Upper lobe of right lung (tissue), 1 donor: ENCODE data around the gene RAD52. TPM values are rescaled to one million over a fixed set of nuclear protein-coding genes. Genes with fewer than 3 reads are reported as not detected.

ENCODE experiments used
- ATAC-seq: fragments of 200-7000 bp; cut with Tn5 transposase; one replicate; pipeline ENCODE4 v1.9.1; 2020; ENCODE audit warnings: mild to moderate bottlenecking, moderate library complexity
- DNase-seq: peaks from one replicate; pipeline ENCODE4 v3.0.0-alpha.2; 2020
- H3K27ac ChIP-seq: fragments of 200-600 bp; one replicate; pipeline ENCODE4 v1.8.0; 2022
- H3K27me3 ChIP-seq: fragments of 200-600 bp; one replicate; pipeline ENCODE4 v1.8.0; 2022; ENCODE audit warnings: mild to moderate bottlenecking
- H3K36me3 ChIP-seq: fragments of 200-600 bp; one replicate; pipeline ENCODE4 v1.8.0; 2022
- H3K4me1 ChIP-seq: fragments of 200-600 bp; one replicate; pipeline ENCODE4 v1.8.0; 2022
- H3K4me3 ChIP-seq: fragments of 200-600 bp; one replicate; pipeline ENCODE4 v1.8.0; 2022; ENCODE audit warnings: mild to moderate bottlenecking
- H3K9me3 ChIP-seq: fragments of 200-600 bp; one replicate; pipeline ENCODE4 v1.8.0; 2022
- intact Hi-C: fragments of 100-400 bp; cut with DNase I; formaldehyde crosslinking; loops from one replicate; pipeline ENCODE4 v1.11.0; 2022
- total RNA-seq: library from RNA; stranded (reverse); fragmentation: NEBNext Ultra II Directional; extraction: Animal tissue kit (Norgen Biotek cat#: 25700); gene quantifications from one replicate; pipeline ENCODE4 v1.2.1, GENCODE V29; 2021
- TF ChIP-seq, protein P1 (sequence below): fragments of 200-600 bp; IDR thresholded peaks from one replicate; pipeline ENCODE4 v1.8.0; 2022; ENCODE audit warnings: antibody characterized with exemption
- donor health status: DM: no; HTN: yes; CAD: no; lungs with severe emphysema.

RAD52 gene
- total RNA-seq, 1 donor from 2014 or later, result 13.3 TPM

GRCh38 chr12:884746-885414 is 64.6 kb downstream of the RAD52 start:
- no peak for ATAC-seq

GRCh38 chr12:880656-881055 is 68.8 kb downstream of the RAD52 start:
- DNase-seq (no peak), ATAC-seq (no peak)
- H3K4me3 ChIP-seq, result no peak overlapping the region
- H3K4me1 ChIP-seq, result no peaks in the 10 kb centered on the region
- H3K9me3 ChIP-seq, result no peaks in the 10 kb centered on the region
- TF ChIP-seq, protein P1, sequence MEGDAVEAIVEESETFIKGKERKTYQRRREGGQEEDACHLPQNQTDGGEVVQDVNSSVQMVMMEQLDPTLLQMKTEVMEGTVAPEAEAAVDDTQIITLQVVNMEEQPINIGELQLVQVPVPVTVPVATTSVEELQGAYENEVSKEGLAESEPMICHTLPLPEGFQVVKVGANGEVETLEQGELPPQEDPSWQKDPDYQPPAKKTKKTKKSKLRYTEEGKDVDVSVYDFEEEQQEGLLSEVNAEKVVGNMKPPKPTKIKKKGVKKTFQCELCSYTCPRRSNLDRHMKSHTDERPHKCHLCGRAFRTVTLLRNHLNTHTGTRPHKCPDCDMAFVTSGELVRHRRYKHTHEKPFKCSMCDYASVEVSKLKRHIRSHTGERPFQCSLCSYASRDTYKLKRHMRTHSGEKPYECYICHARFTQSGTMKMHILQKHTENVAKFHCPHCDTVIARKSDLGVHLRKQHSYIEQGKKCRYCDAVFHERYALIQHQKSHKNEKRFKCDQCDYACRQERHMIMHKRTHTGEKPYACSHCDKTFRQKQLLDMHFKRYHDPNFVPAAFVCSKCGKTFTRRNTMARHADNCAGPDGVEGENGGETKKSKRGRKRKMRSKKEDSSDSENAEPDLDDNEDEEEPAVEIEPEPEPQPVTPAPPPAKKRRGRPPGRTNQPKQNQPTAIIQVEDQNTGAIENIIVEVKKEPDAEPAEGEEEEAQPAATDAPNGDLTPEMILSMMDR, result no peak
- H3K36me3 ChIP-seq, result peaks cover 94% of the 10 kb centered on the region
- no peak overlapping the region for H3K27ac ChIP-seq
- intact Hi-C loops, result no loop called here
- H3K27me3 ChIP-seq, result no peaks in the 10 kb centered on the region

More at GRCh38 chr12:884746-885414, 64.6 kb downstream of the RAD52 start:
- TF ChIP-seq, protein P1, result no peak
- DNase-seq, result no peak
- no peak overlapping the region for H3K27ac ChIP-seq
- H3K9me3 ChIP-seq, result no peaks in the 10 kb centered on the region
- no peaks in the 10 kb centered on the region for H3K27me3 ChIP-seq
- no peaks in the 10 kb centered on the region for H3K4me1 ChIP-seq
- peaks cover 100% of the 10 kb centered on the region for H3K36me3 ChIP-seq
- intact Hi-C loops, result no loop called here
- no peak overlapping the region for H3K4me3 ChIP-seq

DNA sequence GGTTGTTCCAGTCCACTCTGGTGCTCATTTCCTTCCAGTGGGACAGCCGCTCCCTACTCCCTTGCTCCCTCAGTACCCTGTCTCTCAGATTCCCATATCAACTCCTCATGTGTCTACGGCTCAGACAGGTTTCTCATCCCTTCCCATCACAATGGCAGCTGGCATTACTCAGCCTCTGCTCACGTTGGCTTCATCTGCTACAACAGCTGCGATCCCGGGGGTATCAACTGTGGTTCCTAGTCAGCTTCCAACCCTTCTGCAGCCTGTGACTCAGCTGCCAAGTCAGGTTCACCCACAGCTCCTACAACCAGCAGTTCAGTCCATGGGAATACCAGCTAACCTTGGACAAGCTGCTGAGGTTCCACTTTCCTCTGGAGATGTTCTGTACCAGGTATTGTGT is 69.9 kb downstream of the RAD52 start:
- DNase-seq, result no peak
- TF ChIP-seq, protein P1, result no peak
- no peaks in the 10 kb centered on the region for H3K27me3 ChIP-seq
- no peak overlapping the region for H3K27ac ChIP-seq
- intact Hi-C loops, result no loop called here
- no peak for ATAC-seq
- peaks cover 94% of the 10 kb centered on the region for H3K36me3 ChIP-seq
- H3K4me1 ChIP-seq, result no peaks in the 10 kb centered on the region
- no peaks in the 10 kb centered on the region for H3K9me3 ChIP-seq
- no peak overlapping the region for H3K4me3 ChIP-seq

GRCh38 chr12:873954-874353 is 75.5 kb downstream of the RAD52 start:
- no peaks in the 10 kb centered on the region for H3K9me3 ChIP-seq
- H3K4me1 ChIP-seq, result no peaks in the 10 kb centered on the region
- TF ChIP-seq, protein P1, result no peak
- ATAC-seq (no peak), DNase-seq (no peak)
- no peak overlapping the region for H3K4me3 ChIP-seq
- no peak overlapping the region for H3K27ac ChIP-seq
- intact Hi-C loops, result no loop called here
- H3K27me3 ChIP-seq, result no peaks in the 10 kb centered on the region
- H3K36me3 ChIP-seq, result peaks cover 94% of the 10 kb centered on the region

DNA sequence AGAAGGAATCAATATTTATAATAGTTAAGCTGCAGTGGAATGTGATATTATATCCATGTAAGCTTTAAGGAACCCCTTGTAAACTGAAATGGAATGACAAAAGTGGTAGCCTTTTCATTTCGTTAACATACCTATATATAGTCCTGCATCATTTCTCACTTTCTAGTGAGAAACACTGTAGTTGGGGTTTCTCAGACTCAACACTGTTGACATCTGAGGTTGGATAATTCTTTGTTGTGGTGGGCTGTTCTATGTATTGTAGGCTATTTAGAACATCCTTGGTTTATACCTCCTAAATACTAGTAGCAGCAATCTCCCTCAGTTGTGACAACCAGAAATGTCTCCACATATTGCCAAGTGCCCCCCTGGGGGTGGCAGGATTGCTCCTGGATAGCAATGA is 79.1 kb downstream of the RAD52 start:
- TF ChIP-seq, protein P1, result no peak
- intact Hi-C loops, result no loop called here

DNA sequence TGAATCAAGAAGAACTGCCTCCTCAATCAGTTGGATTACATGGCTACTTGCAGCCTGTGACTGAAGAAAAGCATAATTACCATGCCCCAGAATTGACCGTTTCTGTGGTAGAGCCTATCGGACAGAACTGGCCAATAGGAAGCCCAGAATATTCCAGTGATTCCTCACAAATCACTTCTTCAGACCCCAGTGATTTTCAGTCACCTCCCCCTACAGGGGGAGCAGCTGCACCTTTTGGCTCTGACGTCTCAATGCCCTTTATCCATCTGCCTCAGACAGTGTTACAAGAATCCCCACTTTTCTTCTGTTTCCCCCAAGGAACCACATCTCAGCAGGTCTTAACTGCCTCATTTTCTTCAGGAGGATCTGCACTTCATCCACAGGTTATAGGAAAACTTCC is 80.8 kb downstream of the RAD52 start:
- TF ChIP-seq, protein P1, result no peak
- H3K36me3 ChIP-seq, result peaks cover 99% of the 10 kb centered on the region
- no peak for ATAC-seq

More for the DNA sequence above, 79.1 kb downstream of the RAD52 start:
- ATAC-seq (no peak), DNase-seq (no peak)
- no peak overlapping the region for H3K4me3 ChIP-seq
- no peaks in the 10 kb centered on the region for H3K9me3 ChIP-seq
- no peaks in the 10 kb centered on the region for H3K27me3 ChIP-seq
- H3K4me1 ChIP-seq, result no peaks in the 10 kb centered on the region
- no peak overlapping the region for H3K27ac ChIP-seq
- H3K36me3 ChIP-seq, result peaks cover 99% of the 10 kb centered on the region

More for the DNA sequence above, 80.8 kb downstream of the RAD52 start:
- Histone ChIP-seq H3K4me1 (no peaks in the 10 kb centered on the region), H3K4me3 (no peak overlapping the region), H3K9me3 (no peaks in the 10 kb centered on the region), H3K27ac (no peak overlapping the region), H3K27me3 (no peaks in the 10 kb centered on the region)
- intact Hi-C loops, result no loop called here
- DNase-seq, result no peak
